ENCODE results near the gene PTPRN. TPM values are rescaled to one million over a fixed set of nuclear protein-coding genes. Genes with fewer than 3 reads are reported as not detected.

PTPRN gene
- total and polyA plus RNA-seq, 9 of the 15 experiments (the other 6 are each of a cell fraction or from before 2014, with no cell fraction given): 0.15 to 2.4 (median 0.43) TPM; not detected in 1

DNA sequence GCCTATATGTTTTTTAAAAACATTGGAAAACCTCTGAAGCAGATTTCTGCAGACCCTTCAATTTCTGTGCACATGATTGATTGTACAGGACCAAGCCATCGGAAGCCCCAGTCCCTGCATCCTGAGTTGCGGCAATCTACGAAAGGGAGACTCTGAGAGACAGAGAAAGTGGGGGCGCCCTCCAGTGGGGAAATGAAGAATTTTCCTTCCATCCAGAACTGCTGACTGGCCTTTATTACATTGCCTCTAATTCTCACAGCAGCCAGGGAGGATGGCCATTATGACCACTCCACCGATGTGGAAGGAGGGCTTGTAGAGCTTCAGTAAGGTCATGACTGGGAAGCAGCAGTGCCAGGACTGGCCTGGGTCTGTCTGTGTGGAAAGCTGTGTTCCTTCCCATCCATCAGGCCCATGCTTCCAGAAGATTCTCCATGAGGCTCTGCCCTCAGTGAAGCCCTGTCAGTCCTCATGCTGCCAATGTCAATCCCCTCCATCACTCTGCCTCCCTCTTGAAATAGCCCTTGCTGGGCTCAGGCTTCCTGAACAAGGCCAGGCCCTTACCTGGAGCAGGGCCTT is 43.3 kb upstream of the PTPRN start (continued):
- TF ChIP-seq, protein P1, sequence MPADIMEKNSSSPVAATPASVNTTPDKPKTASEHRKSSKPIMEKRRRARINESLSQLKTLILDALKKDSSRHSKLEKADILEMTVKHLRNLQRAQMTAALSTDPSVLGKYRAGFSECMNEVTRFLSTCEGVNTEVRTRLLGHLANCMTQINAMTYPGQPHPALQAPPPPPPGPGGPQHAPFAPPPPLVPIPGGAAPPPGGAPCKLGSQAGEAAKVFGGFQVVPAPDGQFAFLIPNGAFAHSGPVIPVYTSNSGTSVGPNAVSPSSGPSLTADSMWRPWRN (IDR thresholded peaks at IDR 0.05; ENCODE audit: low read depth): no peak
- peak; percentile 95 for TF ChIP-seq MAFK (IDR thresholded peaks at IDR 0.05; ENCODE audit: low read length)
- TF ChIP-seq RBM25 (IDR thresholded peaks at IDR 0.05; ENCODE audit: low read depth, low read length, severe bottlenecking): no peak
- TF ChIP-seq ARID2 (IDR thresholded peaks at IDR 0.05): no peak
- no peak for TF ChIP-seq HCFC1 (IDR thresholded peaks at IDR 0.05; ENCODE audit: low read depth, low read length)
- TF ChIP-seq SMC3 (conservative IDR thresholded peaks at IDR 0.05; ENCODE audit: insufficient read depth, low read depth, low read length): peak; percentile 64
- TF ChIP-seq FOSL1 (tag; conservative IDR thresholded peaks at IDR 0.05): no peak
- peak; percentile 97 for TF ChIP-seq C11orf30 (IDR thresholded peaks at IDR 0.05; ENCODE audit: low read depth)
- TF ChIP-seq CHD4 (IDR thresholded peaks at IDR 0.05; ENCODE audit: insufficient read depth, insufficient replicate concordance, low read depth, low read length, poor library complexity, severe bottlenecking): no peak
- TF ChIP-seq RAD21 (CRISPR knock-in tag; conservative IDR thresholded peaks at IDR 0.05 in 1 of 2, IDR thresholded peaks at IDR 0.05 in 1 of 2): peak; percentile 42 to 70
- TF ChIP-seq SAFB2 (IDR thresholded peaks at IDR 0.05; ENCODE audit: borderline replicate concordance, low read depth, low read length, severe bottlenecking): no peak
- 0 out of 2 replicates have a peak, but pooled peaks have one; percentile 34 for TF ChIP-seq NBN (IDR thresholded peaks at IDR 0.05; ENCODE audit: low read depth)
- TF ChIP-seq ZNF316 (IDR thresholded peaks at IDR 0.05): peak; percentile 99
- no peak for TF ChIP-seq WHSC1 (IDR thresholded peaks at IDR 0.05; ENCODE audit: low read length)
- TF ChIP-seq SUPT5H (IDR thresholded peaks at IDR 0.05): no peak
